GM18909 (cell line): ENCODE measurements around the gene TRA2A.
A peak's percentile ranks its signal among the peaks of the same experiment; 100 is the strongest.
"Not testable (repeated sequence)": the region's sequence is repeated elsewhere in the genome, so short reads cannot be mapped to it uniquely, and the experiment has no call there.

Source experiments
- ATAC-seq: cut with Tn5 transposase; IDR thresholded peaks from one replicate; pipeline ENCODE4 v1.9.1; 2021; ENCODE audit warnings: mild to moderate bottlenecking; ENCODE audit not compliant: unreplicated experiment, poor library complexity

Gene TRA2A

GRCh38 chr7:23531794-23532489, at the start of gene TRA2A:
TRA2A (minus strand) TSS chr7:23531981; CDS start chr7:23531824, 157 bp downstream.
- ATAC-seq = peak; percentile 96

- peak; percentile 79 for ATAC-seq
Measured at GRCh38 chr7:23570592-23571200, 38.9 kb upstream of the TRA2A start.

GRCh38 chr7:23558303-23558702, 26.5 kb upstream of the TRA2A start:
- ATAC-seq = no peak

- ATAC-seq = no peak
Measured at GRCh38 chr7:23547662-23548061, 15.9 kb upstream of the TRA2A start.

- ATAC-seq = peak; percentile 77
Measured at GRCh38 chr7:23546897-23547572, 15.3 kb upstream of the TRA2A start.

GRCh38 chr7:23545493-23545892, 13.7 kb upstream of the TRA2A start:
- ATAC-seq = no peak

GRCh38 chr7:23544913-23545354, 13.2 kb upstream of the TRA2A start:
- peak; percentile 65 for ATAC-seq

GRCh38 chr7:23542752-23543151, 11.0 kb upstream of the TRA2A start:
- ATAC-seq = no peak

GRCh38 chr7:23539494-23539907, 7.7 kb upstream of the TRA2A start:
- ATAC-seq = peak; percentile 75

- ATAC-seq = no peak
Measured at GRCh38 chr7:23538301-23538700, 6.5 kb upstream of the TRA2A start.

- no peak for ATAC-seq
Measured at GRCh38 chr7:23533238-23533604, 1.4 kb upstream of the TRA2A start.

GRCh38 chr7:23532490-23533237, 883 bp upstream of the TRA2A start:
- ATAC-seq = no peak

GRCh38 chr7:23531050-23531793, 559 bp downstream of the TRA2A start:
- peak; percentile 23 for ATAC-seq

- no peak for ATAC-seq
Measured at GRCh38 chr7:23530405-23530804, 1.4 kb downstream of the TRA2A start.

- ATAC-seq = no peak
Measured at GRCh38 chr7:23529262-23529859, 2.4 kb downstream of the TRA2A start.

- not testable (repeated sequence) for ATAC-seq
Measured at GRCh38 chr7:23525611-23526010, 6.2 kb downstream of the TRA2A start.

- ATAC-seq = no peak
Measured at GRCh38 chr7:23524473-23524872, 7.3 kb downstream of the TRA2A start.

- no peak for ATAC-seq
Measured at GRCh38 chr7:23523486-23524075, 8.2 kb downstream of the TRA2A start.

GRCh38 chr7:23520582-23520981, 11.2 kb downstream of the TRA2A start:
- ATAC-seq = no peak
